Gastrocnemius medialis (tissue), 4 donors: ENCODE data around the gene MAPK13. TPM values are rescaled to one million over a fixed set of nuclear protein-coding genes. Genes with fewer than 3 reads are reported as not detected.

ENCODE experiments used
- ATAC-seq, 2 donors: fragments of 150-250 bp; one replicate each; pipeline ENCODE4 v1.9.1; 2016
- DNase-seq, 2 donors: peaks; one replicate each; pipeline ENCODE4 v3.0.0-alpha.2; 2019
- H3K27ac ChIP-seq, 4 donors: fragments of 200-600 bp; sonication (generic); 1 replicate in 1 of 4; 2 replicates in 3 of 4; pipeline ENCODE4 v1.5.1; 2016 to 2018; ENCODE audit warnings: mild to moderate bottlenecking in 2 of 4, moderate library complexity in 1 of 4
- H3K27me3 ChIP-seq, 3 donors: fragments of 200-600 bp; sonication (generic) in 2 of 3; 1 replicate in 1 of 3; 2 replicates in 2 of 3; pipeline versions ENCODE4 v1.5.1 to v1.6.0; 2016 to 2019; ENCODE audit warnings: mild to moderate bottlenecking in 1 of 3, moderate library complexity in 1 of 3
- H3K36me3 ChIP-seq, 2 donors: fragments of 200-600 bp; sonication (generic) in 1 of 2; one replicate each; pipeline ENCODE4 v1.5.1; 2017 to 2018
- H3K4me1 ChIP-seq, 2 donors: fragments of 200-600 bp; sonication (generic) in 1 of 2; one replicate each; pipeline ENCODE4 v1.5.1; 2016 to 2017; ENCODE audit warnings: mild to moderate bottlenecking in 2 of 2
- H3K4me3 ChIP-seq, 4 donors: fragments of 200-600 bp; sonication (generic) in 3 of 4; 1 replicate in 1 of 4; 2 replicates in 3 of 4; pipeline ENCODE4 v1.5.1; 2016 to 2019; ENCODE audit warnings: mild to moderate bottlenecking in 2 of 4
- H3K9me3 ChIP-seq, 3 donors: fragments of 200-600 bp; sonication (generic) in 2 of 3; 1 replicate in 1 of 3; 2 replicates in 2 of 3; pipeline ENCODE4 v1.5.1; 2016 to 2019
- POLR2A ChIP-seq, 2 donors: fragments of 450-650 bp; IDR thresholded peaks; one replicate each; pipeline ENCODE4 v1.6.1; 2017; ENCODE audit warnings: antibody characterized with exemption in 2 of 2, mild to moderate bottlenecking in 2 of 2, moderate library complexity in 2 of 2
- in situ Hi-C, 4 donors: fragments of 200-750 bp; cut with MboI; loops; one replicate each; pipeline versions ENCODE4 v1.15.0 to v1.8.0; 2017; ENCODE audit warnings: low sequenced_read_pairs in 4 of 4
- intact Hi-C: fragments of 100-400 bp; cut with DNase I; formaldehyde crosslinking; loops from one replicate; pipeline ENCODE4 v1.15.1; 2023; ENCODE audit warnings: low total_unique reads
- total RNA-seq, 4 donors: library from RNA; depleted of rRNA; stranded (reverse); fragments of >200 nt; gene quantifications; one replicate each; pipeline versions ENCODE4 v1.1.0 to v1.2.3, GENCODE V29; 2016
- TF ChIP-seq, protein P1 (sequence below), 5 experiments: fragments of 450-650 bp in 3 of 5; fragments of 200-600 bp in 2 of 5; sonication (generic) in 2 of 5; IDR thresholded peaks in 4 of 5; conservative IDR thresholded peaks in 1 of 5; 1 replicate in 4 of 5; 2 replicates in 1 of 5; pipeline ENCODE4 v1.5.1; 2016 to 2019; ENCODE audit warnings: antibody characterized with exemption in 5 of 5, mild to moderate bottlenecking in 3 of 5, moderate library complexity in 3 of 5

MAPK13 gene
- total RNA-seq, 4 donors from 2014 or later: 0.29 to 0.82 (median 0.64) TPM

DNA sequence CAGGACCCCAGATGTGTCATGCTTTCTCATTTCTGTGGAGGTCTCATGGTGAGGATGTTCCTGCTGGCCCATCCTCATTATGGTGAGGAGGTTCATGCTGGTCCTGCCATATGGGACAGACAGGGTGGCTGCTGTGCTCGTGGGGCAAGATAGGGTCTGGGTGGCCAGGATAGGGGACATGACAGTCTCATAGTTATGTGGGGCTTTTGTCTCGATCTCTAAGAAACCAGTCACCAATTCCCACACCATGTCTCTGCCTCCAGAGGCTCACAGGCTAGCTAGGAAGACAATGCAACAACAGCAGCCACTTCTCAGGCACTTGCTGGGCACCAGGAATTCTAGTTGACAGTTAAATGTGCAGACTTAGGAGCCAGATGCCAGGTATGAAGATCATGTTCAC lies 4.2 kb upstream of the MAPK13 start:
- in situ Hi-C loops: loop anchor here in 2 of 4 donors (5.0 to 10.0 kb wide), 2 partner anchors 66 to 69 kb away; partner anchors contain the start of gene BRPF3 (in 1 of the 2)
- DNase-seq (no peak), ATAC-seq (no peak)
- H3K27ac ChIP-seq: no peak overlapping the region
- peaks cover 12 to 19% (median 13%) of the 10 kb centered on the region in 3 donors for H3K27me3 ChIP-seq
- H3K9me3 ChIP-seq: no peaks in the 10 kb centered on the region
- intact Hi-C loops: loop anchor here (10.0 kb wide), 1 partner anchor 239 kb away; no protein-coding TSS in a partner anchor
- no peaks in the 10 kb centered on the region for H3K36me3 ChIP-seq
- H3K4me1 ChIP-seq: peaks cover 9% of the 10 kb centered on the region in 2 donors
- no peak overlapping the region for H3K4me3 ChIP-seq
- no peak for TF ChIP-seq POLR2A (IDR thresholded peaks at IDR 0.05)
- TF ChIP-seq, protein P1, sequence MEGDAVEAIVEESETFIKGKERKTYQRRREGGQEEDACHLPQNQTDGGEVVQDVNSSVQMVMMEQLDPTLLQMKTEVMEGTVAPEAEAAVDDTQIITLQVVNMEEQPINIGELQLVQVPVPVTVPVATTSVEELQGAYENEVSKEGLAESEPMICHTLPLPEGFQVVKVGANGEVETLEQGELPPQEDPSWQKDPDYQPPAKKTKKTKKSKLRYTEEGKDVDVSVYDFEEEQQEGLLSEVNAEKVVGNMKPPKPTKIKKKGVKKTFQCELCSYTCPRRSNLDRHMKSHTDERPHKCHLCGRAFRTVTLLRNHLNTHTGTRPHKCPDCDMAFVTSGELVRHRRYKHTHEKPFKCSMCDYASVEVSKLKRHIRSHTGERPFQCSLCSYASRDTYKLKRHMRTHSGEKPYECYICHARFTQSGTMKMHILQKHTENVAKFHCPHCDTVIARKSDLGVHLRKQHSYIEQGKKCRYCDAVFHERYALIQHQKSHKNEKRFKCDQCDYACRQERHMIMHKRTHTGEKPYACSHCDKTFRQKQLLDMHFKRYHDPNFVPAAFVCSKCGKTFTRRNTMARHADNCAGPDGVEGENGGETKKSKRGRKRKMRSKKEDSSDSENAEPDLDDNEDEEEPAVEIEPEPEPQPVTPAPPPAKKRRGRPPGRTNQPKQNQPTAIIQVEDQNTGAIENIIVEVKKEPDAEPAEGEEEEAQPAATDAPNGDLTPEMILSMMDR (IDR thresholded peaks at IDR 0.05 in 4 of 5, conservative IDR thresholded peaks at IDR 0.05 in 1 of 5): no peak

DNA sequence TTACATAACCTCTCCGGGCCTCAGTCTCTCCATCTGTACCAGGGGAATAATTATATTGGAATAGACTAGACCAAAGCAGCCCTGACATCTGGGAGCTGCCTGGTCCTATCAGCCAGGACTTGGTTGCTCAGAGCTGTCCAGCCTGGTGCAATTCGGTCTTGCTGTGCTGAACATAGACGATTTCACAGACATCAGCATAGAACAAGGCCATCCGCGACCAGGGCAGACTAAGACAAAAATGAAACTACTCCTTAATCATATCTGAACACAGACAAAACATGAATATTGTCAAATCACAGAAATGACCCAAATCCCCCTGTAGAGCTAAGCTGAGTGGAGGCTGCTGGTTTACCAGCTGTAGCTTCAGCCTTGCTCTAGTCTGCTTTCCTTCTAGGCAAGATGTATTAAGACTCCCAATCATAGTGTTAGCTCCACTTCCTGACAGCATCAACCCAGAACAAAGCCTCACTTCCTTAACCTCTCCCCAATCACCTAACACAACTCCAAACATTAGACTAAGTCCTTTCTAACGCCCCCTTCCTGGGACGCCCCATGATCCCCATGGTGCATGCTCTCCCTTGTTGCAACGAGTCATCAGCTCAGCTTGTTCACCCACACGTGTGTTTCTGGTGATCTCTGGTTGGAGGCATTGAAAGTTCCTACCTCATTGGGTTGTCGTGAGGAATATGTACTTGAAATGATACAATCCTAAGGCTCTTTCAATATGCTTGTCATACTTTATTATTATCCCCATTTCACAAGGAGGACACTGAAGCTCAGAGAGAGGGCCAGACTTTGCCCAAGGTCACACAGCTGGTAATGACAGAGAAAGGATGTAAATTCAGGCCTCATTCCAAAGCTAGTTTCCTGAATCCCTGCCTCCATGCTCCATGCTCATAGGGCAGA lies 3.5 kb upstream of the MAPK13 start:
- in situ Hi-C loops (loop anchor here in 2 of 4 donors (5.0 to 10.0 kb wide), 2 partner anchors 65 to 68 kb away; partner anchors contain the start of gene BRPF3 (in 1 of the 2)), intact Hi-C loops (loop anchor here (10.0 kb wide), 1 partner anchor 238 kb away; no protein-coding TSS in a partner anchor)
- H3K4me1 ChIP-seq: peaks cover 5 to 9% of the 10 kb centered on the region in 2 donors
- peaks cover 12 to 23% (median 13%) of the 10 kb centered on the region in 3 donors for H3K27me3 ChIP-seq
- H3K4me3 ChIP-seq: no peak overlapping the region
- TF ChIP-seq, protein P1 (IDR thresholded peaks at IDR 0.05 in 4 of 5, conservative IDR thresholded peaks at IDR 0.05 in 1 of 5): no peak
- TF ChIP-seq POLR2A (IDR thresholded peaks at IDR 0.05): no peak
- no peaks in the 10 kb centered on the region for H3K9me3 ChIP-seq
- no peak for ATAC-seq
- H3K36me3 ChIP-seq: no peaks in the 10 kb centered on the region
- no peak overlapping the region for H3K27ac ChIP-seq
- DNase-seq: no peak

DNA sequence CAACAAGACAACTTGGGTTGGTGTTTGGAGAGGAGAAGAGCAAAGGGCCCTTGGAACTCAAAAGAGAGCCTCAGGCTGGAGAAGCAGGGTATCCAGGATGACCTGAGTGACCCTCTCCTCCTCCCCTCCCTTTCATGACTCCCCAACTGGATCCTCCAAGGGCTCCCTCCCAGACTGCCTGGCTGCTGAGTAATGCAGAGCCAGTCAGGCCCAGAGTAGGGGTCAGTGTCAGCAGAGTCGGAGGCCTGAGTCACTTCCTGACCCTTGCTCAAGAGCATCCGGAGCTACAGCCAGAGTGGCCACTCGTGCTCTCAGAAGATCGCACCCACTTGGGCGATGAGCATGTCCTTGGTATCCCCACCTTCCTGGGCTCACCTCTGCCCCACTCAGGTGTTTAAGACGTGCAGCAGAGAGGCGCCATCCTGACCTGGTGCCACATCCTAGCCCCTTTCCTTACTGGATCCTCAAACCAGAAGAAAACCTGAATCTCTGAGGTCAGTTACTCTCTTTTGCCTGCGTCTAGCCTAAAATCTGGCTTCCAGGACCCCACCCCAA lies 2.8 kb upstream of the MAPK13 start:
- Histone ChIP-seq H3K27me3 (peaks cover 12 to 23% (median 13%) of the 10 kb centered on the region in 3 donors), H3K4me3 (no peak overlapping the region), H3K9me3 (no peaks in the 10 kb centered on the region), H3K27ac (no peak overlapping the region), H3K36me3 (no peaks in the 10 kb centered on the region), H3K4me1 (peaks cover 8 to 9% of the 10 kb centered on the region in 2 donors)
- in situ Hi-C loops: loop anchor here in 2 of 4 donors (5.0 to 10.0 kb wide), 2 partner anchors 65 to 67 kb away; partner anchors contain the start of gene BRPF3 (in 1 of the 2)
- no peak for ATAC-seq
- DNase-seq: peak in 1 of 2 donors; percentile 31
- intact Hi-C loops: loop anchor here (10.0 kb wide), 1 partner anchor 237 kb away; no protein-coding TSS in a partner anchor
- no peak for TF ChIP-seq POLR2A (IDR thresholded peaks at IDR 0.05)
- TF ChIP-seq, protein P1 (IDR thresholded peaks at IDR 0.05 in 4 of 5, conservative IDR thresholded peaks at IDR 0.05 in 1 of 5): no peak

DNA sequence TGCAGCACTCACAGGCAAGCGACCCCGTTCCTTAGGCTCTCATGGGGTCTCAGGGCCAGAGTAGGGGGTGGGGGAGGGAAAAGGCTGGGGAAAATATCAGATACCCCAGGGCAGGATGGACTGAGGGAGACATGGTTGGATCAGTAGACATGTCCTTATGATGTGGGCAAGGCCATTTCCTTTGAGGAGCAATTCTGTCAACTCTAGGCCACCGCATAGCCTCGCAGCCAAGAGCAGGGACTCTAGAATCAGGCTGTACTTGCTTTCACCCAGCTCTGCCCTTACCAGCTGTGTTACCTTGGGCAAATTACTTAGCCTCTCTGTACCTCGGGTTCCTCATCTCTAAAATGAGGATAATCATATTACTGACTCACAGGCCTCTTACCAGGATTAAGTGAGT lies 2.2 kb upstream of the MAPK13 start:
- no peaks in the 10 kb centered on the region for H3K9me3 ChIP-seq
- ATAC-seq (no peak), DNase-seq (no peak)
- H3K27ac ChIP-seq: no peak overlapping the region
- H3K27me3 ChIP-seq: peaks cover 12 to 23% (median 13%) of the 10 kb centered on the region in 3 donors
- intact Hi-C loops (loop anchor here (10.0 kb wide), 1 partner anchor 237 kb away; no protein-coding TSS in a partner anchor), in situ Hi-C loops (loop anchor here in 2 of 4 donors (5.0 to 10.0 kb wide), 2 partner anchors 64 to 67 kb away; partner anchors contain the start of gene BRPF3 (in 1 of the 2))
- H3K36me3 ChIP-seq: no peaks in the 10 kb centered on the region
- no peak overlapping the region for H3K4me3 ChIP-seq
- TF ChIP-seq POLR2A (IDR thresholded peaks at IDR 0.05): no peak
- peaks cover 8 to 9% of the 10 kb centered on the region in 2 donors for H3K4me1 ChIP-seq
